Adrenal gland (tissue), 12 donors: ENCODE results near the gene PLEKHA6. TPM values are rescaled to one million over a fixed set of nuclear protein-coding genes. Genes with fewer than 3 reads are reported as not detected.

Experiments used
- DNase-seq, 7 donors: peaks; one replicate each; pipeline ENCODE4 v3.0.0-alpha.2; 2019 to 2020
- H3K27ac ChIP-seq, 5 donors: fragments of 200-600 bp; sonication (generic) in 4 of 5; 1 replicate in 3 of 5; 2 replicates in 2 of 5; pipeline versions ENCODE4 v1.5.1 to v1.8.0; 2016 to 2020; ENCODE audit warnings: mild to moderate bottlenecking in 1 of 5
- H3K27me3 ChIP-seq: fragments of 200-600 bp; 2 replicates; pipeline ENCODE4 v1.8.0; 2021
- H3K36me3 ChIP-seq, 2 donors: fragments of 200-600 bp; replicated peaks in 1 of 2; 1 replicate in 1 of 2; 2 replicates in 1 of 2; pipeline versions ENCODE4 v1.5.1 to v1.8.0; 2018 to 2022
- H3K4me1 ChIP-seq, 2 donors: fragments of 200-600 bp; replicated peaks in 1 of 2; 1 replicate in 1 of 2; 2 replicates in 1 of 2; pipeline versions ENCODE4 v1.5.1 to v1.8.0; 2018 to 2021
- H3K4me3 ChIP-seq, 4 donors: fragments of 200-600 bp; sonication (generic) in 3 of 4; one replicate each; pipeline ENCODE4 v1.5.1; 2016 to 2018
- H3K9me3 ChIP-seq, 3 donors: fragments of 200-600 bp; sonication (generic) in 1 of 3; replicated peaks in 1 of 3; 1 replicate in 2 of 3; 2 replicates in 1 of 3; pipeline versions ENCODE4 v1.5.1 to v1.8.0; 2016 to 2021
- POLR2A ChIP-seq, 2 donors: fragments of 450-650 bp; IDR thresholded peaks; one replicate each; pipeline ENCODE4 v1.6.1; 2017; ENCODE audit warnings: antibody characterized with exemption in 2 of 2, mild to moderate bottlenecking in 2 of 2, moderate library complexity in 1 of 2
- WGBS, 4 donors: extraction: QIAGEN DNeasy Blood & Tissue Kit in 2 of 4; methylation state at CpG; one replicate each; pipeline versions ENCODE4 v1.1.5 to v1.1.7; 2013 to 2017; 5-methylcytosine and 5-hydroxymethylcytosine counted together
- intact Hi-C, 2 donors: fragments of 100-400 bp; cut with DNase I; formaldehyde crosslinking; loops; one replicate each; pipeline versions ENCODE4 v1.14.1 to v1.15.0; 2022 to 2023
- polyA plus RNA-seq, 3 donors: library from polyadenylated mRNA; stranded (reverse); fragments of 200-250 nt in 2 of 3; fragments of 350-450 nt in 1 of 3; fragmentation: Illumina TruSeq in 1 of 3; extraction: RNeasy Lipid Tissue Mini Kit (QIAGEN cat#74804) in 1 of 3; gene quantifications; one replicate each; pipeline ENCODE4 v1.2.3, GENCODE V29; 2013 to 2014
- total RNA-seq, 9 donors: library from RNA; depleted of rRNA in 4 of 9; stranded (reverse); fragments of >200 nt in 4 of 9; fragments of 120-200 nt in 1 of 9; fragmentation: NEBNext Ultra II Directional in 1 of 9; extraction: Animal tissue kit (Norgen Biotek cat#: 25700) in 1 of 9; gene quantifications; one replicate each; pipeline versions ENCODE4 v1.1.0 to v1.2.4, GENCODE V29; 2013 to 2023
- TF ChIP-seq, protein P1 (sequence below), 6 experiments: fragments of 450-650 bp in 4 of 6; fragments of 200-600 bp in 2 of 6; sonication (generic) in 1 of 6; IDR thresholded peaks; 1 replicate in 5 of 6; 2 replicates in 1 of 6; pipeline versions ENCODE4 v1.5.1 to v1.8.0; 2016 to 2021; ENCODE audit warnings: antibody characterized with exemption in 6 of 6, mild to moderate bottlenecking in 2 of 6, moderate library complexity in 1 of 6
- donor health status: healthy with polysubstance abuse.
- donor health status: Bipolar disorder and iron deficiency.
- donor health status: DM: yes; HTN: yes; CAD: no.
- donor health status: DM: no; HTN: no; CAD: no.
- donor health status: DM: no; HTN: no; CAD: no.
- donor health status: DM: yes; HTN: yes; CAD: no.

The PLEKHA6 gene
- total and polyA plus RNA-seq, 12 donors, result 2.2 to 13.8 (median 5.1) TPM

DNA sequence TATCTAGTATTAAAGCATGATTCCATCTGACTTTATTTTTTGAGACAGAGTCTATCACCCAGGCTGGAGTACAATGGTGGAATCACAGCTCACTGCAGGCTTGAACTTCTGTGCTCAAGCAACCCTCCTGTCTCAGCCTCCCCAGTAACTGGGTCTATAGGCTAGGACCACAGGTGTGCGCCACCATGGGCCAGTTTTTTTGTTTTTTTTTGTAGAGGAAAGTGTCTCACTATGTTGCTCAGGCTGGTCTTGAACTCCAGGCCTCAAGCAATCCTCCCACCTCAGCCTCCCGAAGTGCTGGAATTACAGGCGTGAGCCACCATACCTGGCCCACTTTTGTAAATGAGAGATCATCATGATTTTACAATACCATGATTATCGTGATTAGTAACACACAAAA, 42.7 kb upstream of the PLEKHA6 start:
- peaks cover 9 to 39% of the 10 kb centered on the region in 2 donors for H3K4me1 ChIP-seq
- WGBS, 4 donors, result 92 to 98% (median 95%) methylated on average over 4 of the region's 4 CpGs
- H3K27me3 ChIP-seq, result no peaks in the 10 kb centered on the region
- DNase-seq, result no peak
- peaks cover 0 to 54% of the 10 kb centered on the region in 2 donors for H3K36me3 ChIP-seq
- no peak overlapping the region for H3K27ac ChIP-seq
- intact Hi-C loops, result no loop called here
- TF ChIP-seq, protein P1, sequence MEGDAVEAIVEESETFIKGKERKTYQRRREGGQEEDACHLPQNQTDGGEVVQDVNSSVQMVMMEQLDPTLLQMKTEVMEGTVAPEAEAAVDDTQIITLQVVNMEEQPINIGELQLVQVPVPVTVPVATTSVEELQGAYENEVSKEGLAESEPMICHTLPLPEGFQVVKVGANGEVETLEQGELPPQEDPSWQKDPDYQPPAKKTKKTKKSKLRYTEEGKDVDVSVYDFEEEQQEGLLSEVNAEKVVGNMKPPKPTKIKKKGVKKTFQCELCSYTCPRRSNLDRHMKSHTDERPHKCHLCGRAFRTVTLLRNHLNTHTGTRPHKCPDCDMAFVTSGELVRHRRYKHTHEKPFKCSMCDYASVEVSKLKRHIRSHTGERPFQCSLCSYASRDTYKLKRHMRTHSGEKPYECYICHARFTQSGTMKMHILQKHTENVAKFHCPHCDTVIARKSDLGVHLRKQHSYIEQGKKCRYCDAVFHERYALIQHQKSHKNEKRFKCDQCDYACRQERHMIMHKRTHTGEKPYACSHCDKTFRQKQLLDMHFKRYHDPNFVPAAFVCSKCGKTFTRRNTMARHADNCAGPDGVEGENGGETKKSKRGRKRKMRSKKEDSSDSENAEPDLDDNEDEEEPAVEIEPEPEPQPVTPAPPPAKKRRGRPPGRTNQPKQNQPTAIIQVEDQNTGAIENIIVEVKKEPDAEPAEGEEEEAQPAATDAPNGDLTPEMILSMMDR (IDR thresholded peaks at IDR 0.05), result no peak
- no peak for TF ChIP-seq POLR2A (IDR thresholded peaks at IDR 0.05)
- no peak overlapping the region for H3K4me3 ChIP-seq
- no peaks in the 10 kb centered on the region for H3K9me3 ChIP-seq

DNA sequence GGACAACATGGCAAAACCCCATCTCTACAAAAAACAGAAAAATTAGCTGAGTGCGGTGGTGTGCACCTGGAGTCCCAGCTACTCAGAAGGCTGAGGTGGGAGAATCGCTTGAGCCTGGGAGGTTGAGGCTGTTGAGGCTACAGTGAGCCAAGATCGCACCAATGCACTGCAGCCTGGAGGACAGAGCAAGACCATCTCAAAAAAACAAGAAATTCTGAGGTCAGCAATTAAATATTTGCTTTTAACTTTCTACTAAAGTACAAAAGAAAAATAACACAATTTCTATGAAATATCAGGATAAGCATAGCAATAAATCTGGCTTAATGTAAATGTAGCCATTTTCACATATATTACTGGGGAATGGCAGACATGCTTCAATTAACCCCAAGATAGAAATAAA, 42.0 kb upstream of the PLEKHA6 start:
- H3K4me1 ChIP-seq, result peaks cover 9 to 32% of the 10 kb centered on the region in 2 donors
- WGBS, 4 donors, result 93 to 96% (median 94%) methylated on average over 3 of the region's 3 CpGs
- H3K9me3 ChIP-seq, result no peaks in the 10 kb centered on the region
- DNase-seq, result no peak
- intact Hi-C loops, result no loop called here
- no peaks in the 10 kb centered on the region for H3K27me3 ChIP-seq
- peaks cover 0 to 54% of the 10 kb centered on the region in 2 donors for H3K36me3 ChIP-seq
- no peak overlapping the region for H3K27ac ChIP-seq
- no peak for TF ChIP-seq POLR2A (IDR thresholded peaks at IDR 0.05)
- TF ChIP-seq, protein P1 (IDR thresholded peaks at IDR 0.05), result no peak
- no peak overlapping the region for H3K4me3 ChIP-seq

DNA sequence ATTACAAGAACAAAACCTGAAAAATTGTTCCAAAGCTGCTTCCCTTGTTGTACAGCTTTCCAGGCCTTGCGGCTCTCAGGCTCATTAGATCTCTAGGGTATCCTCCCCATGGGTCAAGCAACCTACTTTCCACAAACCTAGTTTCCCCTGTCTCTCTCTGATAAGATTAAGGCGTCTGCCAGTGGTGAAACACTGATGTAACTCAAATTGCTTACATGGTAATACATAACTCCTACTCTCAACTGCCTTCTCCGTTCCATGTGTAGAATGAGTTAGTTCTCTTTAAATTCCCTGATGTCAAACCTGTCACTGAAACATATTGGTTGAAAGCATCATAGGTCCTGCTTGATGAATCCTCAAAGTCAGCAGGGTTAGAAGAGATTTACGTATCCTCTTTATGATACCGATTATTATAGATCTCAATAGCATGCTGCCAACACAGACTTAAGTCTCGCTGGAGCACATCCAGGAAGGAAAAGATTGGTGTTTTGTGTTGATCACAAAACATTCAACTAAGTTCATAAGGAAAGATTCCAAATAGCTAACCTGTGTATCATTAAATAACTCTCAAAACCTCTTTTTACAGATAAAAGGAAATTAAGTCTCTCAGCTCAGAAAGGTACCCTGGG, 41.3 kb upstream of the PLEKHA6 start:
- TF ChIP-seq, protein P1 (IDR thresholded peaks at IDR 0.05), result no peak
- TF ChIP-seq POLR2A (IDR thresholded peaks at IDR 0.05), result no peak
- Histone ChIP-seq H3K4me1 (peaks cover 7 to 25% of the 10 kb centered on the region in 2 donors), H3K27me3 (no peaks in the 10 kb centered on the region), H3K27ac (no peak overlapping the region), H3K4me3 (no peak overlapping the region), H3K36me3 (peaks cover 0 to 53% of the 10 kb centered on the region in 2 donors), H3K9me3 (no peaks in the 10 kb centered on the region)
- DNase-seq, result no peak
- WGBS, 4 donors, result 78 to 88% (median 84%) methylated on average over 6 of the region's 6 CpGs
- intact Hi-C loops, result no loop called here

DNA sequence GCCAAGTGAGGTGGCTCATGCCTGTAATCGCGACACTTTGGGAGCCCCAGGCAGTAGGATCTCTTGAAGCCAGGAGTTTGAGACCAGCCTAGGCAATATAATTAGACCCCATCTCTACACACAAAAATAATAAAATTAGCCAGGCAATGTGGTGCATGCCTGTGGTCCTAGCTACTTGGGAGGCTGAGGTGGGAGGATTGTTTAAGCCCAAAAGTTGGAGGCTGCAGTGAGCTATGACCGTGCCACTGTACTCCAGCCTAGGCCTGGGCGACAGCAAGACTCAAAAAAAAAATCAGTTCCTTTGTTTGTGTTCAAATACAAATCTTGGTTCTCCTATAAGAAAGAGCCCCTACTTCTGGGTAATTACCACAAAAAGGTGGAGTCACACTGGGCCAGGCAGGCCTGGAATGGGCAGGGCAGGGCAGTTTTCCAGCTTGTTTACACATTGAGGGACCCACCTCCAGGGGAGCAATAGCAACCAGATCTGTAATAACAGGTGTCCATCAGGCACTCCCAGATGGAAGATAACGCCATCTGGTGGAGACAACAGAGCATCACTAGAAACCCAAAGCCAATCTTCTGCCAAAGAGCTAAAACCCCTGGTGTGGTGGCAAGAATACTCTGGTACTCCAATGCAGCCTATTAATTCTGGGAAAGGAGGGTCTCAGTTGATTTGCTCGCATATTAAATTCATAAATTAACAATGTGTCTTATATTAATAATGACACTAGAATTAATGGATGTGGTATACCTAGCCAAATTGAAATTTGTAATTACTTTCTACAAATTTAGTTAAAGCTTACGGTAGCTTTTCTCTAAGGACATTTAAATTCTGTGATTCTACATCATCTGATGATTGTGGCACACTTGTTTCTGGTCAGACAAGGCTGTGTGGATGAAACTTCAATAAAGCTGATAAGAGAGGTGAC, 38.7 kb upstream of the PLEKHA6 start:
- Histone ChIP-seq H3K4me1 (no peaks in the 10 kb centered on the region), H3K9me3 (no peaks in the 10 kb centered on the region), H3K27ac (no peak overlapping the region), H3K27me3 (no peaks in the 10 kb centered on the region), H3K4me3 (no peak overlapping the region), H3K36me3 (peaks cover 0 to 27% of the 10 kb centered on the region in 2 donors)
- TF ChIP-seq, protein P1 (IDR thresholded peaks at IDR 0.05), result peak; percentile 66 to 81 (median 70)
- no peak for TF ChIP-seq POLR2A (IDR thresholded peaks at IDR 0.05)
- WGBS, 4 donors, result 64 to 80% (median 67%) methylated on average over 6 to 7 of the region's 7 CpGs
- intact Hi-C loops, result no loop called here
- peak in 6 of 7 donors; percentile 61 to 82 (median 68) for DNase-seq
